ENCODE measurements around the gene TAF6L.

DNA sequence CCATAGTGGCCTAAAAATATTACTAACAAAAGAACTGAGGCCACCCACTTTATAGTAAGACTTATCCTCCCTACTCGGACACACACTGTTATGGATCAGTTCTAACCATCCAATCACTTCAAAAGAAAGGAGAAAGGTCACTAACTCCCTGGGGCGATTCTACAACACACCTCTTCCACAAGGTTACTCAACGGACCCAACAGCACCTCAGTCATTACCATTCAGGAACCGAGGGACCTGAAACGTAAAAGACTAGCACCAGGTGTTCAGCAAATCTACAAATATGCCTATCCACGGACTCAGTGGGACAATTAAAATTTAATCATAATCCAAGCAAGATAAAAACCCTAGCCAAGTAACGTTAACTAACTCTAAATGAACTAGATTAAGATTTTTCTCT, 45.5 kb upstream of the TAF6L start:
- TF ChIP-seq, protein P1, sequence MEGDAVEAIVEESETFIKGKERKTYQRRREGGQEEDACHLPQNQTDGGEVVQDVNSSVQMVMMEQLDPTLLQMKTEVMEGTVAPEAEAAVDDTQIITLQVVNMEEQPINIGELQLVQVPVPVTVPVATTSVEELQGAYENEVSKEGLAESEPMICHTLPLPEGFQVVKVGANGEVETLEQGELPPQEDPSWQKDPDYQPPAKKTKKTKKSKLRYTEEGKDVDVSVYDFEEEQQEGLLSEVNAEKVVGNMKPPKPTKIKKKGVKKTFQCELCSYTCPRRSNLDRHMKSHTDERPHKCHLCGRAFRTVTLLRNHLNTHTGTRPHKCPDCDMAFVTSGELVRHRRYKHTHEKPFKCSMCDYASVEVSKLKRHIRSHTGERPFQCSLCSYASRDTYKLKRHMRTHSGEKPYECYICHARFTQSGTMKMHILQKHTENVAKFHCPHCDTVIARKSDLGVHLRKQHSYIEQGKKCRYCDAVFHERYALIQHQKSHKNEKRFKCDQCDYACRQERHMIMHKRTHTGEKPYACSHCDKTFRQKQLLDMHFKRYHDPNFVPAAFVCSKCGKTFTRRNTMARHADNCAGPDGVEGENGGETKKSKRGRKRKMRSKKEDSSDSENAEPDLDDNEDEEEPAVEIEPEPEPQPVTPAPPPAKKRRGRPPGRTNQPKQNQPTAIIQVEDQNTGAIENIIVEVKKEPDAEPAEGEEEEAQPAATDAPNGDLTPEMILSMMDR (conservative IDR thresholded peaks at IDR 0.05; ENCODE audit: low read length), result no peak
- no peak for TF ChIP-seq EZH2phosphoT487 (IDR thresholded peaks at IDR 0.05; ENCODE audit: borderline replicate concordance)
